NCI-H446 treated with DMSO at 0.1 percent for 48 hours (cell line): ENCODE measurements around the gene AGBL4.
A peak's percentile ranks its signal among the peaks of the same experiment; 100 is the strongest.

Source experiments
- DNase-seq: peaks from one replicate; lab custom pipeline; 2025; lab: John Stamatoyannopoulos, UW

The AGBL4 gene

GRCh38 chr1:48887796-48888195, 1136.0 kb downstream of the AGBL4 start:
- DNase-seq = no peak

GRCh38 chr1:48882020-48882419, 1141.7 kb downstream of the AGBL4 start:
- no peak for DNase-seq

- DNase-seq = no peak
Observed at GRCh38 chr1:48878191-48878940, 1145.4 kb downstream of the AGBL4 start.

- DNase-seq = no peak
Observed at GRCh38 chr1:48876330-48876785, 1147.4 kb downstream of the AGBL4 start.

- DNase-seq = no peak
Observed at GRCh38 chr1:48875552-48876329, 1148.0 kb downstream of the AGBL4 start.

GRCh38 chr1:48873944-48874343, 1149.8 kb downstream of the AGBL4 start:
- no peak for DNase-seq

GRCh38 chr1:48870596-48870995, 1153.2 kb downstream of the AGBL4 start:
- no peak for DNase-seq

GRCh38 chr1:48869116-48869893, 1154.4 kb downstream of the AGBL4 start:
- DNase-seq = peak; percentile 18

GRCh38 chr1:48864913-48865312, 1158.8 kb downstream of the AGBL4 start:
- no peak for DNase-seq

GRCh38 chr1:48859456-48859855, 1164.3 kb downstream of the AGBL4 start:
- DNase-seq = peak; percentile 29

GRCh38 chr1:48858200-48858920, 1165.4 kb downstream of the AGBL4 start:
- no peak for DNase-seq

- peak; percentile 74 for DNase-seq
Observed at GRCh38 chr1:48853006-48853405, 1170.7 kb downstream of the AGBL4 start.

- peak; percentile 54 for DNase-seq
Observed at GRCh38 chr1:48851638-48852037, 1172.1 kb downstream of the AGBL4 start.

- DNase-seq = no peak
Observed at GRCh38 chr1:48848035-48848434, 1175.7 kb downstream of the AGBL4 start.

- DNase-seq = no peak
Observed at GRCh38 chr1:48846441-48846840, 1177.3 kb downstream of the AGBL4 start.

- no peak for DNase-seq
Observed at GRCh38 chr1:48844187-48844586, 1179.6 kb downstream of the AGBL4 start.

GRCh38 chr1:48841966-48842365, 1181.8 kb downstream of the AGBL4 start:
- no peak for DNase-seq

GRCh38 chr1:48841461-48841860, 1182.3 kb downstream of the AGBL4 start:
- DNase-seq = no peak

GRCh38 chr1:48831120-48831978, 1192.4 kb downstream of the AGBL4 start:
- no peak for DNase-seq

GRCh38 chr1:48830715-48831114, 1193.0 kb downstream of the AGBL4 start:
- no peak for DNase-seq

GRCh38 chr1:48829446-48829845, 1194.3 kb downstream of the AGBL4 start:
- no peak for DNase-seq
